Upper lobe of left lung (tissue), 6 donors: ENCODE results near the gene FSTL5. TPM values are rescaled to one million over a fixed set of nuclear protein-coding genes. Genes with fewer than 3 reads are reported as not detected.

Source experiments
- ATAC-seq, 2 donors: fragments of 200-7000 bp; cut with Tn5 transposase; one replicate each; pipeline ENCODE4 v1.9.1; 2022; ENCODE audit warnings: mild to moderate bottlenecking in 2 of 2, moderate library complexity in 2 of 2; ENCODE audit not compliant: low FRiP score in 2 of 2
- DNase-seq, 2 donors: peaks; one replicate each; pipeline ENCODE4 v3.0.0-alpha.2; 2019 to 2020
- H3K27ac ChIP-seq, 4 donors: fragments of 200-600 bp; sonication (generic); one replicate each; pipeline ENCODE4 v1.5.1; 2016 to 2019
- H3K27me3 ChIP-seq, 4 donors: fragments of 200-600 bp; sonication (generic); one replicate each; pipeline ENCODE4 v1.5.1; 2017 to 2019
- H3K36me3 ChIP-seq, 4 donors: fragments of 200-600 bp; sonication (generic); one replicate each; pipeline ENCODE4 v1.5.1; 2016 to 2019
- H3K4me1 ChIP-seq, 4 donors: fragments of 200-600 bp; sonication (generic); one replicate each; pipeline ENCODE4 v1.5.1; 2018 to 2019
- H3K4me3 ChIP-seq, 4 donors: fragments of 200-600 bp; sonication (generic); one replicate each; pipeline ENCODE4 v1.5.1; 2017 to 2019; ENCODE audit warnings: mild to moderate bottlenecking in 2 of 4, moderate library complexity in 1 of 4
- H3K9me3 ChIP-seq, 4 donors: fragments of 200-600 bp; sonication (generic); one replicate each; pipeline ENCODE4 v1.5.1; 2018 to 2019
- EP300 ChIP-seq, 4 donors: sonication (generic); formaldehyde crosslinking; IDR thresholded peaks; one replicate each; pipeline ENCODE4 v1.5.1; 2017; ENCODE audit warnings: antibody characterized with exemption in 4 of 4, control low read depth in 2 of 4
- POLR2A ChIP-seq, 4 donors: fragments of 450-650 bp; IDR thresholded peaks; one replicate each; pipeline ENCODE4 v1.5.1; 2016 to 2017; ENCODE audit warnings: antibody characterized with exemption in 4 of 4, mild to moderate bottlenecking in 2 of 4
- POLR2AphosphoS5 ChIP-seq, 2 donors: sonication (generic); formaldehyde crosslinking; IDR thresholded peaks; one replicate each; pipeline ENCODE4 v1.5.1; 2017; ENCODE audit warnings: antibody characterized with exemption in 2 of 2
- WGBS, 2 donors: methylation state at CpG; one replicate each; pipeline ENCODE4 v1.1.5; 2017 to 2018; 5-methylcytosine and 5-hydroxymethylcytosine counted together
- total RNA-seq, 6 donors: library from RNA; depleted of rRNA in 4 of 6; stranded (reverse); fragments of >200 nt in 4 of 6; gene quantifications; one replicate each; pipeline versions ENCODE4 v1.1.0 to v1.2.1, GENCODE V29; 2016 to 2021
- TF ChIP-seq, protein P1 (sequence below), 6 experiments: fragments of 450-650 bp in 4 of 6; fragments of 200-600 bp in 2 of 6; sonication (generic) in 2 of 6; IDR thresholded peaks; one replicate each; pipeline ENCODE4 v1.5.1; 2016 to 2019; ENCODE audit warnings: antibody characterized with exemption in 6 of 6
- donor health status: DM: no; HTN: no; CAD: no; lungs with moderate emphysema.
- donor health status: DM: no; HTN: yes; CAD: no; lungs with severe emphysema.

The FSTL5 gene
- total RNA-seq, 6 donors from 2014 or later = not detected

GRCh38 chr4:161657616-161658015 is 506.2 kb downstream of the FSTL5 start:
- 64 to 70% methylated on average over 3 of the region's 3 CpGs for WGBS, 2 donors
- Histone ChIP-seq H3K4me1 (no peaks in the 10 kb centered on the region), H3K36me3 (no peaks in the 10 kb centered on the region), H3K4me3 (no peak overlapping the region), H3K27me3 (no peaks in the 10 kb centered on the region), H3K9me3 (no peaks in the 10 kb centered on the region), H3K27ac (no peak overlapping the region)
- DNase-seq (no peak), ATAC-seq (no peak)
- TF ChIP-seq, protein P1, sequence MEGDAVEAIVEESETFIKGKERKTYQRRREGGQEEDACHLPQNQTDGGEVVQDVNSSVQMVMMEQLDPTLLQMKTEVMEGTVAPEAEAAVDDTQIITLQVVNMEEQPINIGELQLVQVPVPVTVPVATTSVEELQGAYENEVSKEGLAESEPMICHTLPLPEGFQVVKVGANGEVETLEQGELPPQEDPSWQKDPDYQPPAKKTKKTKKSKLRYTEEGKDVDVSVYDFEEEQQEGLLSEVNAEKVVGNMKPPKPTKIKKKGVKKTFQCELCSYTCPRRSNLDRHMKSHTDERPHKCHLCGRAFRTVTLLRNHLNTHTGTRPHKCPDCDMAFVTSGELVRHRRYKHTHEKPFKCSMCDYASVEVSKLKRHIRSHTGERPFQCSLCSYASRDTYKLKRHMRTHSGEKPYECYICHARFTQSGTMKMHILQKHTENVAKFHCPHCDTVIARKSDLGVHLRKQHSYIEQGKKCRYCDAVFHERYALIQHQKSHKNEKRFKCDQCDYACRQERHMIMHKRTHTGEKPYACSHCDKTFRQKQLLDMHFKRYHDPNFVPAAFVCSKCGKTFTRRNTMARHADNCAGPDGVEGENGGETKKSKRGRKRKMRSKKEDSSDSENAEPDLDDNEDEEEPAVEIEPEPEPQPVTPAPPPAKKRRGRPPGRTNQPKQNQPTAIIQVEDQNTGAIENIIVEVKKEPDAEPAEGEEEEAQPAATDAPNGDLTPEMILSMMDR (IDR thresholded peaks at IDR 0.05) = no peak
- TF ChIP-seq POLR2AphosphoS5 (IDR thresholded peaks at IDR 0.05) (no peak), POLR2A (IDR thresholded peaks at IDR 0.05) (no peak), EP300 (IDR thresholded peaks at IDR 0.05) (no peak)

DNA sequence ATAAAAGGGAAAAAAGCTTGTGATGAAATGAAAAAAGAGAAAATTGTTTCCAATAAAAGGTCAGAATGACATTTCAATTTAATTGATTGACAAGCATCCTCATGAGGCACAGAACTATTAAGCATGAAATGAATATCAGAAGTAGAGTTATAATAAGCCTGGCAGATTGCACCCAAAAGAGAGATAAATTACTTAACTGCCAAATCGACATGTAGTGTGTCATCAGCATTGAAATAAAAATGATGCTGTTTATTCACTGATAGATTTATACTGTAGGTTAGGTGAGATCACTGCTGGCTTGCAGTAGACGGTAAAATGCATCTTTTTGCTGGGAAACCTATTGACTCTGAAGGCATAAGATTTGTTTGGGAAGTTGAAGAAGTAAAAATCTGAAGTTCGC is 507.2 kb downstream of the FSTL5 start:
- Histone ChIP-seq H3K4me1 (no peaks in the 10 kb centered on the region), H3K27ac (no peak overlapping the region), H3K4me3 (no peak overlapping the region), H3K27me3 (no peaks in the 10 kb centered on the region), H3K9me3 (no peaks in the 10 kb centered on the region), H3K36me3 (no peaks in the 10 kb centered on the region)
- 72 to 82% methylated on average over 3 of the region's 3 CpGs for WGBS, 2 donors
- ATAC-seq (no peak), DNase-seq (no peak)
- TF ChIP-seq, protein P1 (IDR thresholded peaks at IDR 0.05) = no peak
- TF ChIP-seq POLR2A (IDR thresholded peaks at IDR 0.05) = no peak
- no peak for TF ChIP-seq POLR2AphosphoS5 (IDR thresholded peaks at IDR 0.05)
- no peak for TF ChIP-seq EP300 (IDR thresholded peaks at IDR 0.05)

DNA sequence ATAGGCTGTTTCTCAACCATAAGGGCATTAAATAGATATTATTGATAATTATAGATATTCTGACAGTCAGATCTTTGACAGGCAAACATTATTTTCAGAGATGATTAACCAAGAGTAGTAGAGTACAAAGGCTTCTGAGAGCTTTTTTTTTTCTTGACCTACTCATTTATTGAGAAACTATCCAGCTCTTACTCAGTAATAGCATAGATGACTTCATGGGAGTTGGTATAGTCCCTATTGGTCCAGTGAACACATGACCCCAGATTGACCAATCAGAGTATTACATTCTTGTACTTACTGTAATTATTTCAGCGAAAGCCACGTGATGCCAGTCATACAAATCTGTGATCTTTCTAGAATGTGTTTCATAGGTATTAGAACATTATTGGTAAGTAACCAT is 508.7 kb downstream of the FSTL5 start:
- no peak for ATAC-seq
- 94 to 97% methylated on average over 2 of the region's 2 CpGs for WGBS, 2 donors

GRCh38 chr4:161653697-161654096 is 510.1 kb downstream of the FSTL5 start:
- ATAC-seq = no peak
- H3K27ac ChIP-seq = no peak overlapping the region
- no peaks in the 10 kb centered on the region for H3K9me3 ChIP-seq
- 96 to 97% methylated on average over 1 of the region's 1 CpG for WGBS, 2 donors
- TF ChIP-seq EP300 (IDR thresholded peaks at IDR 0.05) = no peak
- TF ChIP-seq POLR2A (IDR thresholded peaks at IDR 0.05) = no peak
- TF ChIP-seq POLR2AphosphoS5 (IDR thresholded peaks at IDR 0.05) = no peak
- TF ChIP-seq, protein P1 (IDR thresholded peaks at IDR 0.05) = no peak
- H3K27me3 ChIP-seq = no peaks in the 10 kb centered on the region
- H3K4me3 ChIP-seq = no peak overlapping the region
- no peak for DNase-seq
- H3K36me3 ChIP-seq = no peaks in the 10 kb centered on the region
- no peaks in the 10 kb centered on the region for H3K4me1 ChIP-seq

More for the DNA sequence above, 508.7 kb downstream of the FSTL5 start:
- no peaks in the 10 kb centered on the region for H3K4me1 ChIP-seq
- no peak overlapping the region for H3K4me3 ChIP-seq
- no peaks in the 10 kb centered on the region for H3K27me3 ChIP-seq
- H3K27ac ChIP-seq = no peak overlapping the region
- no peaks in the 10 kb centered on the region for H3K36me3 ChIP-seq
- TF ChIP-seq, protein P1 (IDR thresholded peaks at IDR 0.05) = no peak
- TF ChIP-seq POLR2AphosphoS5 (IDR thresholded peaks at IDR 0.05) = no peak
- TF ChIP-seq POLR2A (IDR thresholded peaks at IDR 0.05) = no peak
- no peak for TF ChIP-seq EP300 (IDR thresholded peaks at IDR 0.05)
- H3K9me3 ChIP-seq = no peaks in the 10 kb centered on the region
- DNase-seq = no peak

DNA sequence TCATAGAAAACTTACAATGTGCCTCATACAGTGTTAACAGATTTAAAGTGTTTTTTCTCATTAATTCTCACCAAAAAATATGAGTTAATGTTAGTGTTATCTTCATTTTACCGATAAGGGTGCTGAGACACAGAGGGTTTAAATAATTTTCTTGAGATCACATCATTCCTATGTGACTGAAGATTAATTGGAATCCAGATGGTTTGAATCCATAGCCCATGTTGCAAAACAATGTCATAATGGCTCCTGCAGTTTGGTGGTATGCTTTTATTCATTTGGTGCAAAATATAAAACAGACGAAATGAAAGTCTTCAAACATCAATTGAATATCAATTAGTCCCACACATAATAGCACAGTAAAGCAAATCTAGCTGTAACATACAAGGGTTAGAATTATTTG is 512.2 kb downstream of the FSTL5 start:
- Histone ChIP-seq H3K27me3 (no peaks in the 10 kb centered on the region), H3K9me3 (peaks cover 0 to 9% (median 0%) of the 10 kb centered on the region in 4 donors), H3K36me3 (no peaks in the 10 kb centered on the region), H3K4me3 (no peak overlapping the region), H3K27ac (no peak overlapping the region), H3K4me1 (no peaks in the 10 kb centered on the region)
- ATAC-seq (no peak), DNase-seq (no peak)
- TF ChIP-seq POLR2A (IDR thresholded peaks at IDR 0.05) (no peak), EP300 (IDR thresholded peaks at IDR 0.05) (no peak), POLR2AphosphoS5 (IDR thresholded peaks at IDR 0.05) (no peak)
- TF ChIP-seq, protein P1 (IDR thresholded peaks at IDR 0.05) = no peak
- WGBS, 2 donors = 70 to 77% methylated on average over 2 of the region's 2 CpGs
